ENCODE data around the gene VPS9D1. TPM values are rescaled to one million over a fixed set of nuclear protein-coding genes. Genes with fewer than 3 reads are reported as not detected.

VPS9D1 gene
- total RNA-seq, 1 donor = 14.5 TPM

- H3K79me2 ChIP-seq (ENCODE audit: insufficient read depth, low read length) = no peaks in the 10 kb centered on the region
- peaks cover 4% of the 10 kb centered on the region for H3K27me3 ChIP-seq (ENCODE audit: insufficient read depth, low read length)
- H3K27ac ChIP-seq (ENCODE audit: low read depth, low read length) = no peak overlapping the region
- peak overlapping the region; percentile 80 for H3K4me2 ChIP-seq (ENCODE audit: insufficient read depth, low read length)
- peak; percentile 87 for DNase-seq (ENCODE audit: insufficient read length, low spot score, missing footprints)
- H3K4me3 ChIP-seq (ENCODE audit: insufficient read depth, low read length) = peak overlapping the region; percentile 61
- H2AFZ ChIP-seq (ENCODE audit: low read length) = no peak overlapping the region
- peaks cover 5% of the 10 kb centered on the region for H3K4me1 ChIP-seq (ENCODE audit: insufficient read depth, low read length)
- no peaks in the 10 kb centered on the region for H4K20me1 ChIP-seq (ENCODE audit: insufficient read depth, low read length)
- no peaks in the 10 kb centered on the region for H3K36me3 ChIP-seq (ENCODE audit: insufficient read depth, low read length)
- TF ChIP-seq, protein P1, sequence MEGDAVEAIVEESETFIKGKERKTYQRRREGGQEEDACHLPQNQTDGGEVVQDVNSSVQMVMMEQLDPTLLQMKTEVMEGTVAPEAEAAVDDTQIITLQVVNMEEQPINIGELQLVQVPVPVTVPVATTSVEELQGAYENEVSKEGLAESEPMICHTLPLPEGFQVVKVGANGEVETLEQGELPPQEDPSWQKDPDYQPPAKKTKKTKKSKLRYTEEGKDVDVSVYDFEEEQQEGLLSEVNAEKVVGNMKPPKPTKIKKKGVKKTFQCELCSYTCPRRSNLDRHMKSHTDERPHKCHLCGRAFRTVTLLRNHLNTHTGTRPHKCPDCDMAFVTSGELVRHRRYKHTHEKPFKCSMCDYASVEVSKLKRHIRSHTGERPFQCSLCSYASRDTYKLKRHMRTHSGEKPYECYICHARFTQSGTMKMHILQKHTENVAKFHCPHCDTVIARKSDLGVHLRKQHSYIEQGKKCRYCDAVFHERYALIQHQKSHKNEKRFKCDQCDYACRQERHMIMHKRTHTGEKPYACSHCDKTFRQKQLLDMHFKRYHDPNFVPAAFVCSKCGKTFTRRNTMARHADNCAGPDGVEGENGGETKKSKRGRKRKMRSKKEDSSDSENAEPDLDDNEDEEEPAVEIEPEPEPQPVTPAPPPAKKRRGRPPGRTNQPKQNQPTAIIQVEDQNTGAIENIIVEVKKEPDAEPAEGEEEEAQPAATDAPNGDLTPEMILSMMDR (IDR thresholded peaks at IDR 0.05; ENCODE audit: extremely low read depth, low read depth, low read length) = no peak
- no peaks in the 10 kb centered on the region for H3K9me3 ChIP-seq (ENCODE audit: low read depth, low read length)
Measured at GRCh38 chr16:89706518-89707260, 14.0 kb downstream of the VPS9D1 start.

GRCh38 chr16:89705006-89705405 is 15.7 kb downstream of the VPS9D1 start:
- Histone ChIP-seq H3K27me3 (ENCODE audit: insufficient read depth, low read length) (peaks cover 4% of the 10 kb centered on the region), H3K4me3 (ENCODE audit: insufficient read depth, low read length) (no peak overlapping the region), H4K20me1 (ENCODE audit: insufficient read depth, low read length) (peaks cover 10% of the 10 kb centered on the region), H2AFZ (ENCODE audit: low read length) (no peak overlapping the region), H3K9me3 (ENCODE audit: low read depth, low read length) (no peaks in the 10 kb centered on the region), H3K36me3 (ENCODE audit: insufficient read depth, low read length) (no peaks in the 10 kb centered on the region), H3K4me2 (ENCODE audit: insufficient read depth, low read length) (no peak overlapping the region), H3K27ac (ENCODE audit: low read depth, low read length) (no peak overlapping the region), H3K4me1 (ENCODE audit: insufficient read depth, low read length) (peaks cover 15% of the 10 kb centered on the region), H3K79me2 (ENCODE audit: insufficient read depth, low read length) (peaks cover 3% of the 10 kb centered on the region)
- DNase-seq (ENCODE audit: insufficient read length, low spot score, missing footprints) = peak; percentile 78
- TF ChIP-seq, protein P1 (IDR thresholded peaks at IDR 0.05; ENCODE audit: extremely low read depth, low read depth, low read length) = no peak

DNA sequence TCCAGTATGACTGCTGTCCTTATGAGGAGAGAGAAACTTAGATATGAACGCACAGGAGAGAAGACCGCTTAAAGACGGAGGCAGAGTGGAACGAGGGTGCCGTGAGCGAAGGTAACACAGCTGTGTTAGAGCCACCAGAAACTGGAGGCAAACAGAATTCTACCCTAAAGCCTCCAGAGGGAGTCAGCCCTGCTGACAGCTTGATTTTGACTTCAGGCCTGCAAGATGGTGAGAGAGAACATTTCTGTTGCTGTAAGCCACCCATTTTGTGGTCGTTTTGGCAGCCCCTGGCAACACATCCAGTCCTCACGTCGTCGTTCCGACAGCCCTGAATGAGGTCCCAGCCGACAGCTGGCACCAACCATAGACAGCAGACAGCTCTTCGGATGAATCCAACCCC is 16.4 kb downstream of the VPS9D1 start:
- DNase-seq (ENCODE audit: insufficient read length, low spot score, missing footprints) = peak; percentile 61
- Histone ChIP-seq H3K9me3 (ENCODE audit: low read depth, low read length) (no peaks in the 10 kb centered on the region), H2AFZ (ENCODE audit: low read length) (no peak overlapping the region), H3K4me1 (ENCODE audit: insufficient read depth, low read length) (peaks cover 15% of the 10 kb centered on the region), H3K79me2 (ENCODE audit: insufficient read depth, low read length) (peaks cover 3% of the 10 kb centered on the region), H3K4me2 (ENCODE audit: insufficient read depth, low read length) (no peak overlapping the region), H3K27ac (ENCODE audit: low read depth, low read length) (no peak overlapping the region), H3K27me3 (ENCODE audit: insufficient read depth, low read length) (peaks cover 4% of the 10 kb centered on the region), H3K36me3 (ENCODE audit: insufficient read depth, low read length) (no peaks in the 10 kb centered on the region), H3K4me3 (ENCODE audit: insufficient read depth, low read length) (no peak overlapping the region), H4K20me1 (ENCODE audit: insufficient read depth, low read length) (peaks cover 16% of the 10 kb centered on the region)
- TF ChIP-seq, protein P1 (IDR thresholded peaks at IDR 0.05; ENCODE audit: extremely low read depth, low read depth, low read length) = no peak

All from osteoblast (primary cell).